Activated naive CD4-positive, alpha-beta T cell treated with anti-CD3 and anti-CD28 coated beads, Interleukin-2, amount 10 ng/mL, durations not matched to agents 7 days and 5 days (primary cell): ENCODE data around the gene SPNS1.
"Not testable (repeated sequence)": the region's sequence is repeated elsewhere in the genome, so short reads cannot be mapped to it uniquely, and the experiment has no call there.

Experiments
- CTCF ChIA-PET: fragments of 350-600 bp; sonication (Branson Sonifier 250); formaldehyde crosslinking; loops from one replicate; lab custom pipeline; 2021; ENCODE audit warnings: antibody characterized with exemption; lab: Charles Lee
- DNase-seq: peaks from one replicate; pipeline ENCODE4 v3.0.0-alpha.2; 2020
- H3K27ac Mint-ChIP-seq: one replicate; pipeline ENCODE4 v1.8.0; 2021; ENCODE audit warnings: mild to moderate bottlenecking, moderate library complexity, mixed read lengths
- H3K27me3 Mint-ChIP-seq: one replicate; pipeline ENCODE4 v1.8.0; 2021; ENCODE audit warnings: mild to moderate bottlenecking, mixed read lengths
- H3K36me3 Mint-ChIP-seq: one replicate; pipeline ENCODE4 v1.8.0; 2021; ENCODE audit warnings: mixed read lengths
- H3K4me1 Mint-ChIP-seq: one replicate; pipeline ENCODE4 v1.8.0; 2021; ENCODE audit warnings: mixed read lengths
- H3K4me3 Mint-ChIP-seq: one replicate; pipeline ENCODE4 v1.8.0; 2021; ENCODE audit warnings: mild to moderate bottlenecking, moderate library complexity, mixed read lengths
- H3K9me3 Mint-ChIP-seq: one replicate; pipeline ENCODE4 v1.8.0; 2021; ENCODE audit warnings: mixed read lengths

Gene SPNS1

GRCh38 chr16:28987170-28987853 is 12.7 kb downstream of the SPNS1 start:
- H3K9me3 Mint-ChIP-seq = peaks cover 7% of the 10 kb centered on the region
- H3K27ac Mint-ChIP-seq = peak overlapping the region; percentile 96
- DNase-seq = no peak
- no peaks in the 10 kb centered on the region for H3K27me3 Mint-ChIP-seq
- CTCF ChIA-PET = interaction anchor here (0.6 to 2.8 kb wide), 5 partner anchors 10 to 88 kb away, joined by 4 to 13 read pairs (median 6); partner anchors contain the start of gene SPNS1
- peaks cover 75% of the 10 kb centered on the region for H3K4me1 Mint-ChIP-seq
- H3K36me3 Mint-ChIP-seq = peaks cover 83% of the 10 kb centered on the region
- H3K4me3 Mint-ChIP-seq = peak overlapping the region; percentile 100

- Mint-ChIP-seq H3K9me3 (peaks cover 7% of the 10 kb centered on the region), H3K4me3 (peak overlapping the region; percentile 100), H3K4me1 (peaks cover 59% of the 10 kb centered on the region), H3K27ac (peak overlapping the region; percentile 96), H3K36me3 (peaks cover 65% of the 10 kb centered on the region), H3K27me3 (no peaks in the 10 kb centered on the region)
- CTCF ChIA-PET = no interaction called here
- DNase-seq = no peak
Measured at GRCh38 chr16:28989363-28989762, 14.8 kb downstream of the SPNS1 start.

DNA sequence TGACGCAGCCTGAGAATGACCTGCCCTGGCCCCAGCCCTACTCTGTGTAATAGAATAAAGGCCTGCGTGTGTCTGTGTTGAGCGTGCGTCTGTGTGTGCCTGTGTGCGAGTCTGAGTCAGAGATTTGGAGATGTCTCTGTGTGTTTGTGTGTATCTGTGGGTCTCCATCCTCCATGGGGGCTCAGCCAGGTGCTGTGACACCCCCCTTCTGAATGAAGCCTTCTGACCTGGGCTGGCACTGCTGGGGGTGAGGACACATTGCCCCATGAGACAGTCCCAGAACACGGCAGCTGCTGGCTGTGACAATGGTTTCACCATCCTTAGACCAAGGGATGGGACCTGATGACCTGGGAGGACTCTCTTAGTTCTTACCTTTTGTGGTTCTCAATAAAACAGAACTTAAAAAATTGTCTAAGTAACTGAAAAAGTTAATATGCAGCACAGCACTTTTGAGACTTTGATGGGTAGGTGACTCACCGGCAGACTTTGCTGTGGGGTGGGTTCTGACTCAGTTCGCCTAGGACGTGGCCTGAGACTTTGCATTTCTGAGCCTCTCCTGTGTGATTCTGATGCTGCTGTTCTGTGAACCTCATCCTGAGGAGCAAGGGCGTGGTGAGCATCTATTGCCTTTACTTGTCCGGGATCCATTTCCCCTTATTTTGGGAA is 15.9 kb downstream of the SPNS1 start:
- Mint-ChIP-seq H3K9me3 (peaks cover 7% of the 10 kb centered on the region), H3K4me1 (peaks cover 55% of the 10 kb centered on the region), H3K27me3 (no peaks in the 10 kb centered on the region), H3K4me3 (peak overlapping the region; percentile 100), H3K27ac (peak overlapping the region; percentile 89), H3K36me3 (peaks cover 59% of the 10 kb centered on the region)
- peak; percentile 59 for DNase-seq
- CTCF ChIA-PET = no interaction called here

GRCh38 chr16:28991687-28992086 is 17.1 kb downstream of the SPNS1 start:
- Mint-ChIP-seq H3K4me3 (no peak overlapping the region), H3K4me1 (peaks cover 53% of the 10 kb centered on the region), H3K27ac (no peak overlapping the region), H3K36me3 (peaks cover 48% of the 10 kb centered on the region), H3K9me3 (peaks cover 7% of the 10 kb centered on the region), H3K27me3 (no peaks in the 10 kb centered on the region)
- CTCF ChIA-PET = interaction anchor here (1.4 kb wide), 1 partner anchor 14 kb away, joined by 3 read pairs; no protein-coding TSS in a partner anchor
- DNase-seq = no peak

DNA sequence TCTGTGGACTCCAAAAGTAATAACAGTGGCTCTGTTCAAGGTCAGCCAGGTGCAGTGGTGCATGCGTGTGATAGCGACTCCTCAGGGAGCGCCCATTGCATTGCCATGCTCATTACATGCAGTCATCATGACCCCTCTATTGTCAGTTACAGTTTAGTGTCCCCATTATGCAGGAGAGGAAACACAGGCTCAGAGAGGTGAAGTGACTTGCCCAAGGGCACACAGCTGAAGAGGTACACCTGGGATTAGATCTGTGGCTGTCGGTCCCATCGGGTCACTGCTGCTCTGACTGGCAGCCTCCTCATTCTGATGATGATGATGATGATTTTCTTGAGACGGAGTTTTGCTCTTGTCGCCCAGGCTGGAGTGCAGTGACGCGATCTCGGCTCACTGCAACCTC is 17.9 kb downstream of the SPNS1 start:
- Mint-ChIP-seq H3K4me1 (peaks cover 48% of the 10 kb centered on the region), H3K4me3 (no peak overlapping the region), H3K27ac (peak overlapping the region; percentile 16), H3K27me3 (no peaks in the 10 kb centered on the region), H3K36me3 (peaks cover 40% of the 10 kb centered on the region), H3K9me3 (peaks cover 2% of the 10 kb centered on the region)
- CTCF ChIA-PET = interaction anchor here (1.4 kb wide), 1 partner anchor 15 kb away, joined by 3 read pairs; no protein-coding TSS in a partner anchor
- no peak for DNase-seq

- CTCF ChIA-PET = no interaction called here
- Mint-ChIP-seq H3K27me3 (peaks cover 10% of the 10 kb centered on the region), H3K4me1 (peaks cover 8% of the 10 kb centered on the region), H3K4me3 (no peak overlapping the region), H3K36me3 (no peaks in the 10 kb centered on the region), H3K27ac (no peak overlapping the region), H3K9me3 (no peaks in the 10 kb centered on the region)
- DNase-seq = no peak
Measured at GRCh38 chr16:28998837-28999236, 24.3 kb downstream of the SPNS1 start.

GRCh38 chr16:28999577-28999976 is 25.0 kb downstream of the SPNS1 start:
- Mint-ChIP-seq H3K9me3 (no peaks in the 10 kb centered on the region), H3K36me3 (no peaks in the 10 kb centered on the region), H3K4me3 (no peak overlapping the region), H3K27me3 (peaks cover 10% of the 10 kb centered on the region), H3K27ac (no peak overlapping the region), H3K4me1 (peaks cover 6% of the 10 kb centered on the region)
- CTCF ChIA-PET = interaction anchor here (1.0 kb wide), 1 partner anchor 26 kb away, joined by 3 read pairs; no protein-coding TSS in a partner anchor
- DNase-seq = no peak

GRCh38 chr16:29000019-29000418 is 25.4 kb downstream of the SPNS1 start:
- Mint-ChIP-seq H3K36me3 (no peaks in the 10 kb centered on the region), H3K9me3 (no peaks in the 10 kb centered on the region), H3K4me1 (peaks cover 6% of the 10 kb centered on the region), H3K27ac (no peak overlapping the region), H3K4me3 (no peak overlapping the region), H3K27me3 (peaks cover 10% of the 10 kb centered on the region)
- DNase-seq = no peak
- CTCF ChIA-PET = interaction anchor here (1.0 kb wide), 1 partner anchor 26 kb away, joined by 3 read pairs; no protein-coding TSS in a partner anchor

DNA sequence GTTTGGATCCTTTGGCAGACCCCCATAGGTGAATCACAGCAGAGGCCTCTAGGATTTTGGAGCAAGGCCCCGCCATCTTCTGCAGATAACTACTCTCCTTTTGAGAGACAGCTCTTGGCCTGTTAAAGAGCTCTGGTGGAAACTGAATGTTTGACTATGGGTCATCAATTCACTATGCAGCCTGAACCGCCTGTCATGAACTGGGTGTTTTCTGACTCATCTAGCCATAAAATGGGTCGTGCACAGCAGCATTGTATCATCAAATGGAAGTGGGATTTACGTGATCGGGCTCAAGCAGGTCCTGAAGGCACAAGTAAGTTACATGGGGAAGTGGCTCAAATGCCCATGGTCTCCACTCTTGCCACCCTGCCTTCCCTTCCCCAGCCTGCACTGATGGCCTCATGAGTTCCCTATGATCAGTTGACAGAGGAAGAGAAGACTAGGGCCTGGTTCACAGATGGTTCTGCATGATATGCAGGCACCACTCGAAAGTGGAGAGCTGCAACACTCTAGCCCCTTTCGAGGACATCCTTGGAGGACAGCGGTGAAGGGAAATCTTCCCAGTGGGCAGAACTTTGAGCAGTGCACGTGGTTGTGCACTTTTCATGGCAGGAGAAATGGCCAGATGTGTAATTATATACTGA is 30.0 kb downstream of the SPNS1 start:
- CTCF ChIA-PET = not testable (repeated sequence)

GRCh38 chr16:29007730-29008593 is 33.4 kb downstream of the SPNS1 start:
- H3K9me3 Mint-ChIP-seq = no peaks in the 10 kb centered on the region
- peak; percentile 81 for DNase-seq
- peak overlapping the region; percentile 98 for H3K27ac Mint-ChIP-seq
- peaks cover 53% of the 10 kb centered on the region for H3K4me1 Mint-ChIP-seq
- H3K36me3 Mint-ChIP-seq = no peaks in the 10 kb centered on the region
- CTCF ChIA-PET = interaction anchor here (1.0 to 1.1 kb wide), 2 partner anchors 9 to 13 kb away, joined by 3 read pairs; no protein-coding TSS in a partner anchor
- peak overlapping the region; percentile 10 for H3K4me3 Mint-ChIP-seq
- H3K27me3 Mint-ChIP-seq = no peaks in the 10 kb centered on the region

More for the DNA sequence above, 30.0 kb downstream of the SPNS1 start:
- H3K27me3 Mint-ChIP-seq, H3K9me3 Mint-ChIP-seq, H3K36me3 Mint-ChIP-seq, H3K4me3 Mint-ChIP-seq, H3K27ac Mint-ChIP-seq, DNase-seq: not testable (repeated sequence)
- peaks cover 31% of the 10 kb centered on the region for H3K4me1 Mint-ChIP-seq

- CTCF ChIA-PET = no interaction called here
- H3K27me3 Mint-ChIP-seq = no peaks in the 10 kb centered on the region
Measured at GRCh38 chr16:29009050-29009837, 34.7 kb downstream of the SPNS1 start.

DNA sequence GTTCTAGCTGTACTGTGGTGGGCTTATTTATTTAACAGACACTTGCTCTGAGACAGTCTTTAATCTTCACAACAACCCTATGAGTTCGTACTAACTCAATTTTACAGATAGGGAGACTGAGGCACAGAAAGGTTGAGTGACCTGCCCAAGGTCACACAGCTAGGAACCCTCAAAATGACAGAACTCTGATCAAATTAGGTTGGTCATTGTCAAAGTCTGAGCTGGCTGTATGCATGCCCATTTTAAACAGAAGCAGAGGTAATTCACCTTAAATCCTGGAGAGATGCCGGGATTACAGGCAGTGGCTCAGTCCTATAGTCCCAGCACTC is 35.2 kb downstream of the SPNS1 start:
- Mint-ChIP-seq H3K27ac (peak overlapping the region; percentile 98), H3K27me3 (no peaks in the 10 kb centered on the region), H3K4me3 (no peak overlapping the region), H3K4me1 (peaks cover 68% of the 10 kb centered on the region), H3K9me3 (no peaks in the 10 kb centered on the region), H3K36me3 (no peaks in the 10 kb centered on the region)
- CTCF ChIA-PET = no interaction called here
- no peak for DNase-seq

More at GRCh38 chr16:29009050-29009837, 34.7 kb downstream of the SPNS1 start:
- peak overlapping the region; percentile 63 for H3K4me3 Mint-ChIP-seq
- peaks cover 64% of the 10 kb centered on the region for H3K4me1 Mint-ChIP-seq
- H3K27ac Mint-ChIP-seq = peak overlapping the region; percentile 98
- H3K36me3 Mint-ChIP-seq = no peaks in the 10 kb centered on the region
- no peaks in the 10 kb centered on the region for H3K9me3 Mint-ChIP-seq
- peak; percentile 58 for DNase-seq

- Mint-ChIP-seq H3K27ac (peak overlapping the region; percentile 28), H3K36me3 (no peaks in the 10 kb centered on the region), H3K9me3 (no peaks in the 10 kb centered on the region), H3K4me3 (no peak overlapping the region), H3K27me3 (no peaks in the 10 kb centered on the region), H3K4me1 (peaks cover 67% of the 10 kb centered on the region)
- CTCF ChIA-PET = interaction anchor here (1.0 to 2.1 kb wide), 2 partner anchors 9 to 25 kb away, joined by 3 to 6 read pairs; no protein-coding TSS in a partner anchor
- DNase-seq = no peak
Measured at GRCh38 chr16:29011112-29011511, 36.5 kb downstream of the SPNS1 start.
